Spleen (tissue), 7 donors: ENCODE measurements around the gene DDX39A.

Source experiments
- CTCF ChIP-seq, 11 experiments: fragments of 200-600 bp in 7 of 11; fragments of 450-650 bp in 4 of 11; sonication (generic) in 4 of 11; IDR thresholded peaks in 8 of 11; conservative IDR thresholded peaks in 3 of 11; 1 replicate in 7 of 11; 2 replicates in 4 of 11; pipeline versions ENCODE4 v1.4.0 to v1.8.0; 2016 to 2021; ENCODE audit warnings: antibody characterized with exemption in 11 of 11, inconsistent platforms in 4 of 11, mild to moderate bottlenecking in 1 of 11
- POLR2A ChIP-seq, 3 donors: fragments of 450-650 bp; IDR thresholded peaks; one replicate each; pipeline ENCODE4 v1.5.1; 2017; ENCODE audit warnings: antibody characterized with exemption in 3 of 3, mild to moderate bottlenecking in 1 of 3
- POLR2AphosphoS5 ChIP-seq, 3 donors: sonication (generic); formaldehyde crosslinking; IDR thresholded peaks; one replicate each; pipeline ENCODE4 v1.5.1; 2017; ENCODE audit warnings: antibody characterized with exemption in 3 of 3
- donor health status: DM: no; HTN: no; CAD: no; lungs with moderate emphysema.
- donor health status: DM: no; HTN: no; CAD: no.
- donor health status: DM: no; HTN: no; CAD: no.

- TF ChIP-seq CTCF (IDR thresholded peaks at IDR 0.05 in 8 of 11, conservative IDR thresholded peaks at IDR 0.05 in 3 of 11) (no peak), POLR2A (IDR thresholded peaks at IDR 0.05) (no peak), POLR2AphosphoS5 (IDR thresholded peaks at IDR 0.05) (no peak)
Measured at GRCh38 chr19:14395262-14395661, 23.9 kb downstream of the DDX39A start.
